ENCODE measurements around the gene DPRX.
"Not testable (repeated sequence)": the region's sequence is repeated elsewhere in the genome, so short reads cannot be mapped to it uniquely, and the experiment has no call there.

Gene DPRX

DNA sequence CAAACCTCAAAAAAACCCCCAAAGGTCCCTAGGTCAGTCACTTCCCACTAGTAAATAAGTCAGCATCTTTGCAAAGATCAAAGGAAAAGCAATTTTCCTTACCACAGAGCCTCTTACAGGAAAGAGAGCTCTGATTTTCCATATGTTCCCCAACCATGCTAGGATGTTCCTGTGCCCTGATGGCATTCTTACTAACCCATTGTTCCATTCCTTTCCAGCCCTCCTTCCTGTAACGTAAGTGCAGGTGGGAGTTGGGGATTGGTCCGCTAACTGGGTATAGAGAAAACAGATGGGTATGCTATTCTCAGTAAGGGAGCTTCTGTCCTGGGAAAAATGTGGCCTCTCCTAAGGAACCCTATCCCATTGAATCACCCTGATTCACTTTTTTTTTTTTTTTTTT lies 14.3 kb downstream of the DPRX start:
- DNase-seq (ENCODE audit: low spot score) = no peak

DNA sequence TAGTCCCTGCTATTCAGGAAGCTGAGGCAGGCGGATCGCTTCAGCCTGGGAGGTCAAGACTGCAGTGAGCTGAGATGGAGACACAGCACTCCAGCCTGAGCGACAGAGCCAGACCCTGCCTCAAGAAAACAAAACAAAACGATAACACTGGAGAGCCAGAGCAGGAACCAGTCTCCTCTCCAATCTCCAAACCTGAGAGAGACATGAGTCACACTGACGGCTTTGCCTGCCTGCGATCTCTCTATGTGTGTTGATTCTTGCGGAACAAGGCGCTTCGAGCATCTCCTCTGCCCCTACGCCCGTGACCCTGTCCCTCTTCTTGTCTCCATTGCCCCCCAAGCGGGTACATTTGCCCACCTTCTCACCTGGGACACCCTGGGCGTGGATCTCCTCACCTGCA lies 15.6 kb downstream of the DPRX start:
- DNase-seq (ENCODE audit: low spot score) = no peak

DNA sequence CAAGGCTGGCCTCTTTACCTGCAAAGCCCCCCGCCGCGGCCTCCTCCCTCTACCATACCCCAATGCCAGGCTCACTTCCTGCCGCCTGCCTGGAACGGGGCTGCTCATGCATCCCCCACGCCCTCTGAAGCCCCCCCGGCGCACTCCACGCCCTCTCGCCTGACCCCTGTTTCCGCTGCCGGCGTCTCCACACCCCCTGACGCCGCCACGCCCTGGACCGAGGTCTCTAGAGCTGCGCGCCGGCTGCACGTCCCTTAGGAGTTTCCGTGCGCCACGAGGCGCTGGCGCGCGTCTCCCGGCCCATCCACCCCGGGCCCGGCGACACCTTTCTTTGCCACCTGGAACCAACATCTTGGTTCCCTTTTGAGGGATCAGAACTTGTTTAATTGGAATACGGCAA lies 16.0 kb downstream of the DPRX start:
- DNase-seq (ENCODE audit: low spot score) = no peak

DNA sequence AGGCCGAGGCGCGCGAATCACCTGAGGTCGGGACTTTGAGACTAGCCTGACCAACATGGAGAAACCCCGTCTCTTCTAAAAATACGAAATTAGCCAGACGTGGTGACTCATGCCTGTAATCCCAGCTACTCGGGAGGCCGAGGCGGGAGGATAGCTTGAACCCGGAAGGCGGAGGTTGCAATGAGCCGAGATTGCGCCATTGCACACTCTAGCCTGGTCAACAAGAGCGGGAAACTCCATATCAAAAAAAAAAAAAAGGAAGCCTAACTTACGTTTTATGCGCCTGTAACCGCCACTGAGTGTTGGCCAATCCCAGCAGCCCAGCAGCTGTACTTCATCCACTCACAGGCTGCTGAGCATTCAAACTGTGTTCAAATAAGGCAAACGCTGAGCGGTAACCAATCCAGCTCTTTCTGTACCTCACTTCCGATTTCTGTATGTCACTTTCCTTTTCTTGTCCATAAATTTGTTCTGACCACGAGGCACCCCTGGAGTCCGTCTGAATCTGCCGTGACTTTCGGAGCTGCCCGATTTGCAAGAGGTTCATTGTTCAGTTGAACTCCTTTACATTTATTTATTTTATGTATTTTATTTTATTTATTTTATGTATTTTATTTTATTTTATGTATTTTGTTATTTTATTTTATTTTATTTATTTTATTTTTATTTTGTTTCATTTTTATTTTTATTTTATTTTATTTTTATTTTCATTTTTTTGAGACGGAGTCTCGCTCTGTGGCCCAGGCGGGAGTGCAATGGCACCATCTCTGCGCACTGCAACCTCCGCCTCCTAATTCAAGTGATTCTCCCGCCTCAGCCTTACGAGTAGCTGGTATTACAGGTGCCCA lies 18.2 kb downstream of the DPRX start:
- no peak for DNase-seq (ENCODE audit: low spot score)

DNA sequence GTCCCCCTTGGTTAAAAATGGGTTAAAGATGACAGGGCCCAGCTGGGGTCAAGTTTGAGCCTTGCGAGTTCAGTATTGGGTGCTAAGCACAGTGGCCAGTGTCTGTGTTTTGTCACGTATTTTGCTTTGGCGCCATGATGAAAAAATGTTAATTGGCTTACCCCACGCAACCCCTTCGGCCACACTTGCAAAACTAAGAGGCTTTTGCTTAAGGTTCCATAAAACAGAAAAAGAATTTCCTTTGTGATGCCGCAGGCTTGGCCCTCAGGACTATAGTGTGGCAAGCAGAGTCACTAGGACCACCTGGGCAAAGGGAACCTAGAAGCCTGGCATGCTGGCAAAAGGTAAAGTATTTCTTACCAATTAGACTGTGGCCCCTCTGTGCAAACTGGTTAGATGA lies 20.7 kb downstream of the DPRX start:
- DNase-seq (ENCODE audit: low spot score) = no peak

DNA sequence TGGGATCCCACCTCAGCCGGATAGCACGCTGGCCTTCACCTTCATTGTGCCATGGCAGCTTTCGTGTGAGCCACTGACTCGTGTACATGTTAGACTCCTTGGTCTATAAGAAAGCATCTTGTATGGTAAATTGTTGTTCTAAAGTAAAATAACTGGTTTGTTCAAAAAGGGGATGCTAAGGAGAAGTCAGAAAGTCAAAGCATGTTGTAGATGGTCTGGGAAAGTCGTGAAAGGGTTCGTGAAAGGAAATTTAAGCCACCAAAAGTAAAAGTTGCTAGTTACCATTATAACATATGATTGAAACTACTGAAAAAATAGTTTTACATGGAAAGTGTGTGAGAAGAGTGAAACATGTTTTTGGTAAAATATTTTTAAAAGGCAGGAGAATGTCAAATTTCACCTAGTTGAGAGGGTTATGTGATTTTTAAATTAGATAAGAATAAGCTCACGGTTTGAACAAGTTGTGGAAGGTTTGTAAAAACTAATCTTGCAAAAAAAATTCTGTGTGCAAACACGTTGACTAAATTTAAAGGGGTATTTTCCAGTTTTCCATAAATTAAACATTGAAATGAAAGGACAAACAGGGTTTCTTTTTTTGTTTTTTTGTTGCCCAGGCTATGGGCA lies 23.4 kb downstream of the DPRX start:
- DNase-seq (ENCODE audit: low spot score) = no peak

DNA sequence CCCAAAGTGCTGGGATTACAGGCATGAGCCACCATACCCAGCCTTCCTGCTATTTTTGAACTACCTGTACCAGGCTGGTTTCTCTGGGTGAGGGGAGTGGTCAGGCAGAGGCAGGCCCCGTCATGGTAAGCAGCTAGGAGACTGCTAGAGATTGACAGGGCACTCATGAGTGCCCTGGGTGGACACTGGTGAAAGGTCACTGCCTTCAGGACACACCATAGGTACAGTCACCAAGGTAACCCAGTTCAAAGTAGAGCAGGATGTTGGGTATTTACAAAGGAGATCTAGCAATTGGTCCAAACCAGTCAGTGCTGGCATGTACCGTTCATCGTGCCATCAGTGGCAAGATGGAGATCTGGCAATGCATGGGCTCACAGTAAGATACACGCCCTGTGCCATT lies 25.5 kb downstream of the DPRX start:
- no peak for DNase-seq (ENCODE audit: low spot score)

DNA sequence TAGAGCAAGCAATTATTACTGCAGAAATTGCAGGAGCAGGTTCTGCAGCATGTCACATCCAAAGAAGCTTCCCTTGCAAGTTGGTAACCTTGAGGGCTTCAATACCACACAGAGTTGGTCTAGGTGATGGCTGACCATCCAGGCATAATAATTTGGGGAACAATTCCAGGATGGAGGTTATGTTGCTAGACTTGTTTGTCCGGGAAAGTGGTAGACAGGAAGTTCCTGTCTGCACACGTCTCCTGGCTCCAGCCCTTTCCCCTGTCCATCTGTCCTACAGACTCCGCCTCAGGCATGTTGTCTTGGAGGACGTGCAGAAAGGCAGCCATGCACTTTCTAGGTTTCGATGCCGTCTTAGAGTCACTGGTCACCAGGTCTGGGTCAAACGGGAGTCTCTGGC lies 26.0 kb downstream of the DPRX start:
- DNase-seq (ENCODE audit: low spot score) = no peak

DNA sequence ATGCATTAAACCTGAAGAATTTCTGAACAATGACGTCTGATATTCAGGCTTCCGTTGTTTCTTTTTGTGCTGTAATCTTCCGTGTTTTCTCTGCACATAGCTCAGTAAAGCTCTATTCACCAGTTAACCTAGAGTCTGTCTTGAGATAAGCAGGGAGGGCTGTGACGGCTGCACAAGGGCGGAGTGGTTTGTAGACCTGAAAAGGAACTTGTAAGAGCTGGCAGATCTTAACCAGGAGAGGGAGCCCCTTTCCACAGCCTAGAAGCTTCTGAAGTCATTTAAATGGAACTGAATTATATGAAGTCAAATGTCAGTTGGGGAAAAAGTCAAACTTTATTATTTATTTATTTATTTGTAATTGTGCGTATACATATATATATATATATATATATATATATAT lies 27.5 kb downstream of the DPRX start:
- peak; percentile 35 for DNase-seq (ENCODE audit: low spot score)

DNA sequence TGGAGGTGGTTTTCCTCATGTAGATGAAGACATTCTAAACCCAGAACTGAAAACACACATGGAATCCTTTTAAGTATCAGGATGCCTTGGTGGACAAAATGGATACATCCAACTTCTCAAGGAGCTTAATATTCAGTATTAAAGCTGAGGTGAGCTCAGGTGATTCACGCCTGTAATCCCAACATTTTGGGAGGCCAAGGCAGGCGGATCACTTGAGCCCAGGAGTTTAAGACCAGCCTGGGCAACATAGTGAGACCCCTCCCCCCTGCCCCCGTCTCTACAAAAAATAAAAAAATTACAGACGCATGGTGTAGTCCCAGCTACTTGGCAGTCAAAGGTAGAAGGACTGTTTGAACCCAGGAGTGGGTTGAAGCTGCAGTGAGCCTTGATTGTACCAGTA lies 28.8 kb downstream of the DPRX start:
- DNase-seq (ENCODE audit: low spot score) = no peak

DNA sequence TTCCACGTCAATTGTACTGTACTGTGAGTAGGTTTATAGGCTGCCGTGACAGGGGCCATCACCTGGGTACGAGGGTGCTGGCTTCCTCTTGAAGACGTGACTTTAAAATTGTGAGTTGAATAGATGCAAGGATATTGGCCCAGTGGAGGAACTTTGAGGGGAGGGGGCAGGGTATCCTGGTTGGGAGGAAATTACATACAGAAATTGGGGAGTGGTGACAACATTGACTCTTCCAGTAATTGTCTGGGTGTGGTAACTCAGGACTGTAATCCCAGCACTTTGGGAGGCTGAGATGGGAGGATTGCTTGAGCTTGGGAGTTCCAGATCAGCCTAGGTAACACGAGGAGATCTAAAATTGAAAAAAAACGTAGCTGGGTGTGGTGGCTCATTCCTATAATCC lies 30.4 kb downstream of the DPRX start:
- DNase-seq (ENCODE audit: low spot score) = no peak

DNA sequence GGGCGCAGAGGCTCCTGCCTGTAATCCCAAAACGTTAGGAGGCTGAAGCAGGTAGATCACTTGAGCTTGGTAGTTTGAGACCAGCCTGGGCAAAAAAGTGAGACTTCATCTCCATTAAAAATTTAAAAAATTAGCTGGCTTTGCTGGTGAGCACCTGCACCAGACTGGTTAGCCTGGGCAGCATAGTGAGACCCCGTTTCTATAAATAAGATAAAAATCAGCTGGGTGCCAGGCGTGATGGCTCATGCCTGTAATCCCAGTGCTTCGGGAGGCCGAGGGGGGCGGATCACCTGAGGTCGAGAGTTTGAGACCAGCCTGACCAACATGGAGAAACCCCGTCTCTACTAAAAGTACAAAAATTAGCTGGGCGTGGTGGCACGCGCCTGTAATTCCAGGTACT lies 32.4 kb downstream of the DPRX start:
- DNase-seq (ENCODE audit: low spot score) = no peak

DNA sequence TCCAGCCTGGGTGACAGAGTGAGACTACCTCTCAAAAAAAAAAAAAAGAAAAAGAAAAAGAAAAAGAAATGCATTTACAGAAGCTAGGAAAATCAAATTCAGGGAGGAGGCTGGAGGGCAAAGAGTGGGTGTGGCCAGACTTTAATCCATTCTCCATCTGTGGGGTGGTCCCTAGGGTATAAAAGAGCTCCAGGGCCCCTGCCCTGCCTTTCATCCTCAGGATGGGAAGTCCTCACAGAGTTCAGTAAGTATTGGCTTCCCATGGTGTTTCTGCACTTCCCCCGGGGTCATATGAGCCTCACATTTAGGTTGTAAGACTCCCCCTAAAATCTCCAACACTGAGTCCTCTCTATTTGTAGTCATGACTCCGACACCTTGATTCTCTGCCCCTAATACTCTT lies 33.0 kb downstream of the DPRX start:
- DNase-seq (ENCODE audit: low spot score) = no peak

DNA sequence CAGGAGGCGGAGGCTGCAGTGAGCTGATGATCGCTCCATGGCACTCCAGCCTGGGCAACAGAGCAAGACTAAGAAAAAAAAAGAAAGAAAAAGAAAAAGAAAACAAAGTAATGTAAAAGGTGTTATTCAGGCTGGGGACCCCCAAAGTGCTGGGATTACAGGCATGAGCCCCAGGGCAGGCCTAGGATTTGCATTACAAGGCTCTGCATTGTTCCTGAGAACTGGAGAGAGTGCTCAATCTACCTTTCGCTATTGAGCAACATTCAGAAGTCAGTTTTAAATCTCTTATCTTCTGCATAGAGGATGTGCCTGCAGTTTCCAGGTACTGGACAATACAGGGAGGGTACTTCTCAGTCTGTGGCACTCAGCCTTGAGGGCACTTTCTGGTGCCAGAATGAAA lies 34.5 kb downstream of the DPRX start:
- not testable (repeated sequence) for DNase-seq (ENCODE audit: low spot score)

DNA sequence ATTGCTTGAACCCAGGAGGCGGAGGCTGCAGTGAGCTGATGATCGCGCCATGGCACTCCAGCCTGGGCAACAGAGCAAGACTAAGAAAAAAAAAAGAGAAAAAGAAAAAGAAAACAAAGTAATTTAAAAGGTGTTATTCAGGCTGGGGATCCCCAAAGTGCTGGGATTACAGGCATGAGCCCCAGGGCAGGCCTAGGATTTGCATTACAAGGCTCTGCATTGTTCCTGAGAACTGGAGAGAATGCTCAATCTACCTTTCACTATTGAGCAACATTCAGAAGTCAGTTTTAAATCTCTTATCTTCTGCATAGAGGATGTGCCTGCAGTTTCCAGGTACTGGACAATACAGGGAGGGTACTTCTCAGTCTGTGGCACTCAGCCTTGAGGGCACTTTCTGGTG lies 37.0 kb downstream of the DPRX start:
- DNase-seq (ENCODE audit: low spot score) = not testable (repeated sequence)

DNA sequence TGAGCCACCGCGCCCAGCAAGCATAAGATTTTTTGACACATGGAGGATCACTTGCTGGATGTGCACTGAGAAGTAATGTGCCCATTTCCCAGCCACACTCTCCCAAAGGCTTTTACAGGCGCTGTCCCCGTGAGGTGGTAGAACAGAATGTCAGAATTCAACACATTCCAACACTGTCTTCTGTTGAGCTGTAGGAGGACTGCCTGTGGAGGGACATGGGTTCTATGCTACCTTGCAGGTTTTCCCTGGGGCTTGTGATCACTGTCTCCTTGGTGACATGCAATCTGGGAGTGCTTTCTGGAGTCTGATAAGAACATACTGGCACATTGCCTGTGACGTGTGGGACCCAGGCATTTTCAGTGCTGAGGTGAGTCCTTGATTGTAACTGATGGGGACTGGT lies 38.5 kb downstream of the DPRX start:
- DNase-seq (ENCODE audit: low spot score) = no peak

DNA sequence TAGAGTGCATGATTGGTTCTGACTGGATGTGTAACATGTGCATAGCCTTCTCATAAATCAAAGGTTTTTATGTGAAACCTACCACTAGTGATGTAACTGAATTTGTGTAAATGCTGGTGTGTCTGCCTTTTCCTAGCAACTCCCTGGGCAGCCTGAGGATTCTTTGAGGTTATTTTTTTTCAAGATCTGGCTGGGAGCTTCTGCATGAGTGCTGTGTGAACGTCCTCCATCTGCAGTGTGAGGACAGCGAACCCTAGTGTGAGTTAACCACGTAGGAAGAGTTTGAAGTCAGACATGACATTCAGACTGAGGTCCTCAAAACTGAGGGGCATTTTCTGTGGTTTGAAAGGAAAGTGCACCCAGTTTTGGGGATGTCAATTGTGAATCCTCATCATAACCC lies 39.9 kb downstream of the DPRX start:
- DNase-seq (ENCODE audit: low spot score) = no peak
